CD4-positive, CD25-positive, alpha-beta regulatory T cell (primary cell): ENCODE results near the gene COPS7A. TPM values are rescaled to one million over a fixed set of nuclear protein-coding genes. Genes with fewer than 3 reads are reported as not detected.

ENCODE experiments used
- ATAC-seq, 2 donors: fragments of 150-1000 bp; cut with Tn5 transposase; one replicate each; pipeline ENCODE4 v1.10.0; 2021; ENCODE audit warnings: low read depth in 2 of 2, moderate number of reproducible peaks in 2 of 2, moderate library complexity in 1 of 2
- DNase-seq, 3 donors: peaks; one replicate each; pipeline versions ENCODE4 v3.0.0 to v3.0.0-alpha.2; 2012 to 2022; ENCODE audit warnings: mixed read lengths in 1 of 3
- H3K27ac ChIP-seq: one replicate; pipeline ENCODE4 v1.7.0; 2013; ENCODE audit warnings: mild to moderate bottlenecking, low read length; ENCODE audit not compliant: insufficient read depth, poor library complexity, severe bottlenecking
- H3K27me3 ChIP-seq: one replicate; pipeline ENCODE4 v1.7.0; 2013; ENCODE audit warnings: low read length; ENCODE audit not compliant: control insufficient read depth, insufficient read depth
- H3K36me3 ChIP-seq: one replicate; pipeline ENCODE4 v1.7.0; 2013; ENCODE audit warnings: mild to moderate bottlenecking, low read length, moderate library complexity; ENCODE audit not compliant: control insufficient read depth, insufficient read depth
- H3K4me1 ChIP-seq: 2 replicates; pipeline ENCODE4 v1.7.0; 2013; ENCODE audit warnings: mild to moderate bottlenecking, low read length; ENCODE audit not compliant: insufficient read depth, control insufficient read depth, poor library complexity, severe bottlenecking
- H3K4me3 ChIP-seq: one replicate; pipeline ENCODE4 v1.7.0; 2013; ENCODE audit warnings: low read depth, mild to moderate bottlenecking, low read length, moderate library complexity
- H3K9me3 ChIP-seq, 2 experiments: 1 replicate in 1 of 2; 2 replicates in 1 of 2; pipeline ENCODE4 v1.7.0; 2013; ENCODE audit warnings: low read length in 2 of 2, mild to moderate bottlenecking in 1 of 2, moderate library complexity in 1 of 2; ENCODE audit not compliant: control insufficient read depth in 2 of 2
- H3K27ac Mint-ChIP-seq, 3 donors: one replicate each; pipeline ENCODE4 v1.8.0; 2020 to 2022; ENCODE audit warnings: mild to moderate bottlenecking in 3 of 3, mixed read lengths in 3 of 3, moderate library complexity in 2 of 3
- H3K27me3 Mint-ChIP-seq: one replicate; pipeline ENCODE4 v1.8.0; 2022; ENCODE audit warnings: mild to moderate bottlenecking, mixed read lengths
- H3K36me3 Mint-ChIP-seq: one replicate; pipeline ENCODE4 v1.8.0; 2020; ENCODE audit warnings: mixed read lengths
- H3K4me1 Mint-ChIP-seq, 4 donors: one replicate each; pipeline ENCODE4 v1.8.0; 2020 to 2022; ENCODE audit warnings: mixed read lengths in 4 of 4, mild to moderate bottlenecking in 1 of 4
- H3K4me3 Mint-ChIP-seq, 4 donors: one replicate each; pipeline ENCODE4 v1.8.0; 2020 to 2022; ENCODE audit warnings: mild to moderate bottlenecking in 4 of 4, mixed read lengths in 4 of 4, moderate library complexity in 3 of 4
- H3K9me3 Mint-ChIP-seq, 7 donors: one replicate each; pipeline ENCODE4 v1.8.0; 2020 to 2022; ENCODE audit warnings: mixed read lengths in 7 of 7, mild to moderate bottlenecking in 3 of 7, moderate library complexity in 2 of 7
- polyA plus RNA-seq, 4 donors: library from polyadenylated mRNA; unstranded; fragments of 300-500 nt; fragmentation: Illumina TruSeq; gene quantifications; one replicate each; pipeline ENCODE4 v1.2.3, GENCODE V29; 2021
- total RNA-seq: library from RNA; stranded (reverse); gene quantifications from one replicate; pipeline ENCODE4 v1.2.3, GENCODE V29; 2022

COPS7A gene
- total and polyA plus RNA-seq, 5 donors from 2014 or later, result 20.7 to 48.4 (median 41.3) TPM

GRCh38 chr12:6692888-6693287 is 31.0 kb upstream of the COPS7A start:
- Mint-ChIP-seq H3K36me3 (no peaks in the 10 kb centered on the region), H3K9me3 (peaks cover 0 to 1% (median 0%) of the 10 kb centered on the region in 7 donors), H3K27ac (peak overlapping the region in 2 of 3 donors; percentile 0 to 87), H3K27me3 (peaks cover 15% of the 10 kb centered on the region), H3K4me1 (peaks cover 3 to 36% (median 17%) of the 10 kb centered on the region in 4 donors), H3K4me3 (peak overlapping the region in 1 of 4 donors; percentile 42)
- DNase-seq (no peak), ATAC-seq (no peak)
- no peak overlapping the region for H3K4me3 ChIP-seq
- H3K27me3 ChIP-seq, result no peaks in the 10 kb centered on the region
- H3K4me1 ChIP-seq, result peaks cover 20% of the 10 kb centered on the region
- no peak overlapping the region for H3K27ac ChIP-seq
- H3K36me3 ChIP-seq, result no peaks in the 10 kb centered on the region
- H3K9me3 ChIP-seq, result no peaks in the 10 kb centered on the region

GRCh38 chr12:6693832-6694355 is 30.0 kb upstream of the COPS7A start:
- H3K9me3 ChIP-seq, result no peaks in the 10 kb centered on the region
- peaks cover 0 to 33% (median 14%) of the 10 kb centered on the region in 4 donors for H3K4me1 Mint-ChIP-seq
- peak overlapping the region in 2 of 4 donors; percentile 2 to 24 for H3K4me3 Mint-ChIP-seq
- DNase-seq (no peak), ATAC-seq (no peak)
- no peak overlapping the region for H3K27ac ChIP-seq
- H3K4me3 ChIP-seq, result no peak overlapping the region
- H3K27me3 Mint-ChIP-seq, result peaks cover 23% of the 10 kb centered on the region
- peaks cover 0 to 1% (median 0%) of the 10 kb centered on the region in 7 donors for H3K9me3 Mint-ChIP-seq
- no peak overlapping the region for H3K27ac Mint-ChIP-seq
- no peaks in the 10 kb centered on the region for H3K27me3 ChIP-seq
- no peaks in the 10 kb centered on the region for H3K36me3 Mint-ChIP-seq
- peaks cover 11% of the 10 kb centered on the region for H3K4me1 ChIP-seq
- H3K36me3 ChIP-seq, result no peaks in the 10 kb centered on the region

- H3K27ac ChIP-seq, result no peak overlapping the region
- Mint-ChIP-seq H3K4me1 (peaks cover 0 to 33% (median 12%) of the 10 kb centered on the region in 4 donors), H3K36me3 (no peaks in the 10 kb centered on the region), H3K4me3 (no peak overlapping the region), H3K27me3 (peaks cover 31% of the 10 kb centered on the region), H3K27ac (peak overlapping the region in 1 of 3 donors; percentile 70), H3K9me3 (peaks cover 0 to 4% (median 0%) of the 10 kb centered on the region in 7 donors)
- no peaks in the 10 kb centered on the region for H3K36me3 ChIP-seq
- peaks cover 9% of the 10 kb centered on the region for H3K4me1 ChIP-seq
- peaks cover 5% of the 10 kb centered on the region for H3K27me3 ChIP-seq
- H3K4me3 ChIP-seq, result no peak overlapping the region
- no peaks in the 10 kb centered on the region for H3K9me3 ChIP-seq
- ATAC-seq (no peak), DNase-seq (no peak)
These were observed 29.1 kb upstream of the COPS7A start for GRCh38 chr12:6694701-6695100.

- no peak for DNase-seq
- ATAC-seq, result no peak
- Histone ChIP-seq H3K27ac (no peak overlapping the region), H3K9me3 (no peaks in the 10 kb centered on the region), H3K4me3 (no peak overlapping the region), H3K27me3 (peaks cover 5% of the 10 kb centered on the region), H3K4me1 (peaks cover 8% of the 10 kb centered on the region), H3K36me3 (no peaks in the 10 kb centered on the region)
- Mint-ChIP-seq H3K4me1 (peaks cover 0 to 28% (median 6%) of the 10 kb centered on the region in 4 donors), H3K27me3 (peaks cover 31% of the 10 kb centered on the region), H3K9me3 (peaks cover 0 to 4% (median 0%) of the 10 kb centered on the region in 7 donors), H3K27ac (no peak overlapping the region), H3K36me3 (no peaks in the 10 kb centered on the region), H3K4me3 (no peak overlapping the region)
These were observed 28.4 kb upstream of the COPS7A start for GRCh38 chr12:6695313-6696045.

- H3K4me3 ChIP-seq, result no peak overlapping the region
- ATAC-seq, result no peak
- H3K27ac ChIP-seq, result no peak overlapping the region
- Mint-ChIP-seq H3K27me3 (peaks cover 43% of the 10 kb centered on the region), H3K27ac (no peak overlapping the region), H3K36me3 (no peaks in the 10 kb centered on the region), H3K4me3 (peak overlapping the region in 1 of 4 donors; percentile 34), H3K9me3 (peaks cover 0 to 4% (median 0%) of the 10 kb centered on the region in 7 donors), H3K4me1 (peaks cover 0 to 33% (median 7%) of the 10 kb centered on the region in 4 donors)
- H3K27me3 ChIP-seq, result peaks cover 17% of the 10 kb centered on the region
- peaks cover 13% of the 10 kb centered on the region for H3K4me1 ChIP-seq
- peaks cover 3 to 5% of the 10 kb centered on the region in 2 experiments for H3K9me3 ChIP-seq
- no peaks in the 10 kb centered on the region for H3K36me3 ChIP-seq
- no peak for DNase-seq
These were observed 26.9 kb upstream of the COPS7A start for GRCh38 chr12:6696690-6697583.

- peaks cover 3 to 5% of the 10 kb centered on the region in 2 experiments for H3K9me3 ChIP-seq
- peaks cover 21% of the 10 kb centered on the region for H3K27me3 ChIP-seq
- Mint-ChIP-seq H3K9me3 (peaks cover 0 to 4% (median 0%) of the 10 kb centered on the region in 7 donors), H3K36me3 (no peaks in the 10 kb centered on the region), H3K27ac (peak overlapping the region in 1 of 3 donors; percentile 73), H3K4me1 (peaks cover 0 to 35% (median 8%) of the 10 kb centered on the region in 4 donors), H3K4me3 (peak overlapping the region in 2 of 4 donors; percentile 26 to 59), H3K27me3 (peaks cover 51% of the 10 kb centered on the region)
- H3K4me1 ChIP-seq, result peaks cover 13% of the 10 kb centered on the region
- ATAC-seq (no peak), DNase-seq (peak in 1 of 3 donors; percentile 38)
- no peak overlapping the region for H3K27ac ChIP-seq
- no peak overlapping the region for H3K4me3 ChIP-seq
- H3K36me3 ChIP-seq, result no peaks in the 10 kb centered on the region
These were observed 26.1 kb upstream of the COPS7A start for GRCh38 chr12:6697584-6698351.
